Activated T-helper 1 cell treated with anti-CD3 and anti-CD28 coated beads, Interleukin-2, amount 50 U/mL, for 16 hours (primary cell): ENCODE data around the gene LYRM2.
A peak's percentile ranks its signal among the peaks of the same experiment; 100 is the strongest.
"Not testable (repeated sequence)": the region's sequence is repeated elsewhere in the genome, so short reads cannot be mapped to it uniquely, and the experiment has no call there.

Experiments
- DNase-seq, 2 donors: peaks; one replicate each; pipeline ENCODE4 v3.0.0-alpha.2; 2020; ENCODE audit warnings: low read depth in 1 of 2, low spot score in 1 of 2

Gene LYRM2

DNA sequence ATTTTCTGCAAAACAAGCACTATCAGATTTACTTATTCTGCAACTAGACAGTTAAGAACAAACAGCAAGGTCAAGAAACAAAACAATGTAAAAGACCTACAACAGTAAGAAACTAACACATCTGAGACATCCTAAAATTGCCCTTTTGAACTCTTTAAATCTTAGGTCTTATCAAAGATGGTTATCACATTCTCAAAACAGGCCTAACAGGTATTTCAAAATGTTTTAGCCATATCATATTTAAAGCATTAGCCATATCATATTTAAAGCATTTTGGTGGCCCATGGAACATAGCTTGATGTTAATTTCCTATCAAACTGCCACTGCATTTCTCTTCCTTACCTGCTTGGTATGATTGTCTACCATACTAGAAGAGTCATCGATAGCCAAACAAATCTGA is 11.1 kb upstream of the LYRM2 start:
- no peak for DNase-seq

- DNase-seq: no peak
Measured at GRCh38 chr6:89644864-89645263, 6.3 kb upstream of the LYRM2 start.

GRCh38 chr6:89643406-89643805 is 4.9 kb upstream of the LYRM2 start:
- DNase-seq: no peak

DNA sequence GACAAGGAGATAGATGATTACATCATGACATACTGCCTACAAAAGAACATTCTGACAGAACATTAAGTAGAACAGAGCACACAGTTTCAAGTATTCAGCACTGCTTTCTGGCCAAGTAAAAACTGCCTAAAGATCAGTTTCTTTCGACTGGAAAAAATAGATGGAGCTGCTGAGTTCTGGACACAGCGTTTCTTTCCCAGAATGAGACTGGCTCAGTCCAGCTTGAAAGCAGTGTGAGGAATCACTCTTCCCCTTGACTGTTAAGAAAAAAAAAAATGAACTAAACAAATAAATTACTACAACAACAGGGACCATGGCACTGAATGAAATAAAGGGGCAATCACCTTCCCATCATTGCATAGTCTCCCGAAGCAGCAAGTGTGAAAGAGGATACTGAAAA is 4.4 kb upstream of the LYRM2 start:
- DNase-seq: no peak

DNA sequence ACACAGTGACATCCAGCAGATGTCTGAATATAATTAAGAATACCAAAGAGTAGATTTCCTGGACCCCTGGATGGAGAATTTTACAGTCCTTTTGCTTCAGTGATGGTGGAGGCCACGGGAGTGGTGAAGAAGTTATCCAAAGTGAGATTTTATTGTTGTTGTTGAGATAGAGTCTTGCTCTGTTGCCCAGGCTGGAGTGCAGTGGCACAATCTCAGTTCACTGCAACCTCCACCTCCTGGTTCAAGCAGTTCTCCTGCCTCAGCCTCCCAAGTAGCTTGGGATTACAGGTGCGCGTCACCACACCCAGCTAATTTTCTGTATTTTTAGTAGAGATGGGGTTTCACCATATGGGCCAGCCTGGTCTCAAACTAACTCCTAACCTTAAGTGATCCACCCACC is 3.0 kb upstream of the LYRM2 start:
- DNase-seq: not testable (repeated sequence)

DNA sequence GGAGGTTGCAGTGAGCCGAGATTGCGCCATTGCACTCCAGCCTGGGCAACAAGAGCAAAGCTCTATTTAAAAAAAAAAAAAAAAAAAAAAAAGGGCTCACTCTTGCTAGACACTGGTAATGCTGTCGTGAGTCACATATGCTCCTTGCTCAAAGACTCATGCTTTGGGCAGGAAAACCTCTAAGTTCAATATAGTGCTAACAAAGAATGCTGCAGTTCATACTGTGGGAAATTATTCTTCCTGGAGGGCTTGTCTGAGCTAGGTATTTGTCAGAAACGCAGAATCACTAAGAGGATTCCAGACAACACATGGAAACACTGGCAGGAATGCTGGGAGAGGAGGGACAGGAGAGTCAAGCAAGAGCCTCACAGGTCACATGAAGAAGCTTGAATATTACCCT is 2.3 kb upstream of the LYRM2 start:
- DNase-seq: no peak

DNA sequence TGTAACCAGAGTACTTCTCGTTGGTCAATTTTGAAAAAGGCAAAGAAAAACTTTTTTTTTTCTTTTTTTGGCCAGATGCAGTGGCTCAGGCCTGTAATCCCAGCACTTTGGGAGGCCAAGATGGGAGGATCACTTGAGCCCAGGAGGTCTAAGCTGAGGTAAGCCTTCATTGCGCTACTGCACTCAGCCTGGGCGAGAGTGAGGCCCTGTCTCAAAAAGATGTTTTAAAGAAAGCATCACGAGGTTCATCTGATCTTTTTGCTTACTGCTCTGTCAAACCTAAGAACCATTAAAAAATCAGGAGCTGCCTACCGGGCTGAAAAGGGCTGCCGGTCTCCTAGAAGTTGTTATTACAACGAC is 607 bp downstream of the LYRM2 start:
- DNase-seq: no peak

DNA sequence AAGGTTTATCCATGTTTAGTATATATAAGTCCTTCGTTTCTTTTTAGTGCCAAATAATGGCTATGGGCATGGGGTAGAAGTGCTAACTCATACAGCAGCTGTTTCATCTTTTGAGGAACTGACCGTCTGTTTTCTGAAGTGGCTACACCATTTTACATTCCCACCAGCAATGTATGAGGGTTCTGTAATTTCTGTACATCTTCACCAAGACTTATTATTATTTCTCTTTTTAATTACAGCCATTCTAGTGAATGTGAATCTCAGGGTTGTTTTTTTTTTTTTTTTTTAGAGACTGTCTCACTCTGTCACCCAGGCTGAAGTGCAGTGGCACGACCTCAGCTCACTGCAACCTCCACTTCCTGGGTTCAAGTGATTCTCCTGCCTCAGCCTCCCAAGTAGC is 2.1 kb downstream of the LYRM2 start:
- not testable (repeated sequence) for DNase-seq

GRCh38 chr6:89630488-89630887 is 8.1 kb downstream of the LYRM2 start:
- DNase-seq: no peak

- DNase-seq: no peak
Measured at GRCh38 chr6:89623749-89624148, 14.8 kb downstream of the LYRM2 start.

- no peak for DNase-seq
Measured at GRCh38 chr6:89619567-89619966, 19.0 kb downstream of the LYRM2 start.

DNA sequence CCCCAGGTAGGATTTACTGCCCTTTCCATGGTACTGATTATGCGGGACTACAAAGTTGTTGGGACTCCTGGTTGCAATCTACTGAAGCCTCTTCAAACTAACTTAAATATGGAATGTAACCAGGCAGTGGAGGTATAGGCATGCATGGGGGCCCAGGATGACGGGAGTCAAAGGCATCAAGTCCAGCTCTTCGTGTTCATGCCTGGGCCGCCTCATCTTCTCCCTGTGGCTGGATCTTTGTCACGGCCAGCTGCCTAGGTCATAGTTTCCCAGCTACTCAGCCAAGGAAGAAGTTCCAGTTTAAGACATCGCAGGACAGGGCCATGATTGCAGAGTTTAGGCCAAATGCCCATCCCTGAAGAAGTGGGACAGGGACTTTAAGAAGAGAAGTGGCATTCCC is 20.5 kb downstream of the LYRM2 start:
- DNase-seq: no peak

- no peak for DNase-seq
Measured at GRCh38 chr6:89616531-89616930, 22.0 kb downstream of the LYRM2 start.

- no peak for DNase-seq
Measured at GRCh38 chr6:89615882-89616281, 22.7 kb downstream of the LYRM2 start.

DNA sequence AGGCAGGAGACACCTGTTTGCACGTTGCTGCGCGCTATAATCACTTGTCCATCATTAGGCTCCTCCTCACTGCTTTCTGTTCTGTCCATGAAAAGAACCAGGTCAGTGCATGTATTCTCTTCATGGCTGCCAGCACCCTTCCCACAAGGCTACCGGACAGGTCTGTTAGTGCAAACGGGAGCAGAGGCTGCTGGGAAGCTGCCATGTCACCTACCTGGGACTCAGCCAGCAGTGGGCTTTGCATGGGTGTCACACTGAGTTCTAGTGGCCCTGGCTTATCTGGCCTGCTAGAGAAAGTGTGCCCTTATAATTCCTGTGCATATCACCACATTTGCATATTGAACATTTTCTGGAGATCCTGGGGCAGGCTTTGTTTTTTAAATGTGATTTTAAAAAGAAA is 24.8 kb downstream of the LYRM2 start:
- DNase-seq: no peak

DNA sequence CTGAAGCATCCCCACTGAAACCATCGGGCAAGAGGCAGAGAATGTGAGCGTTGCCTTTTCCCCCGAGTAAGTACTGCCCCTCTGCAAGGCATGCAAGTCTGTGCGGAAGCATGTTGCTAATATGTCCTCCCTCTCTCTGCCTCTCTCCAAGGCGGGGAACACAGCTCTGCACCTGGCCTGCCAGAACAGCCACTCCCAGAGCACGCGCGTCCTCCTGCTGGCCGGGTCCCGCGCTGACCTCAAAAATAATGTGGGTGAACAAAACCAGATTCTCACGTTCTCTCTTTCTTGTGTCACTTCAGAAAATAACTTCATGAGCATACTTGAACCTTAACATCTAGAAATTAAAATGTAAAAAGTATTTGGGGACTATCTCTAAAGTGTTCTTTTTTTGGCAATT is 26.4 kb downstream of the LYRM2 start:
- no peak for DNase-seq

GRCh38 chr6:89611666-89612065 is 26.9 kb downstream of the LYRM2 start:
- no peak for DNase-seq

DNA sequence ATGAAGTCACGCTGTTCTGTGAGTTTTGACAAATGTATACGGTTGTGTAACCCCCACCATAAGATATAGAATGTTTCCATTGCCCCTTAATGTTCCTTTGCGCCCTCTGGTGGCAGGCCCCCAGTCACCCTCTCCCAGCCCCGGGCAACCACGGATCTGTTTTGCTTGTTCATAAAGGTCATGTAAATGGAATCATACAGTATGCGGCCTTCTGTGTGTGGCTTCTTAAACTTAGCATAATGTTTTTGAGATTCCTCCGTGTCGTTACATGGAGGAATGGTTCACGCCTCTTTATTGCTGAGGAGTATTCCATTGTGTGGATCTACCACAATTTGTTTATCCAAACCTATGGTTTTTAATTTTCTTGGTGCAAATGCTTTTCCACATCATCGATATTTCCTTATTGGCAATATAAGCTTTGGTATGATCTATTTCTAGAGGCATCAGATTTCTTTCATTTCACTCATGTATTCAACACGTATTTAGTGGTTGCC is 28.4 kb downstream of the LYRM2 start:
- peak; percentile 57 to 63 for DNase-seq

DNA sequence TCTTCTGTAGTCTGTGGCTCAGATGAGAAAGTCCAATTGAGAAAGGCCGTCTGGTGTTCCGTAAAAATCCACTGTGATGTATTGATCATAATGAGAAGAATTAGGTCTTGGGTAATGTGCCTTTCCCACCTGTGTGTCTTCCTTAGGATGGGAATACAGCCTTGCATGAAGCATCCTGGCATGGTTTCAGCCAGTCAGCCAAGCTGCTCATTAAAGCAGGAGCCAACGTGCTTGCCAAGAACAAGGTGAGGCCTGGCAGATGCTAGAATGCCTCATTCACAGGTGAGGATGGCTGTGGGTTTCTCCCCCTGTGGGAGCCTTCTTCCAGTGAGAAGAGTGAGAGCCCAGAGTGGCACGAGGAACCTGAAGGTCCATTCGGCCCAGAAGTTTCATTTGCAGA is 32.7 kb downstream of the LYRM2 start:
- DNase-seq: no peak

DNA sequence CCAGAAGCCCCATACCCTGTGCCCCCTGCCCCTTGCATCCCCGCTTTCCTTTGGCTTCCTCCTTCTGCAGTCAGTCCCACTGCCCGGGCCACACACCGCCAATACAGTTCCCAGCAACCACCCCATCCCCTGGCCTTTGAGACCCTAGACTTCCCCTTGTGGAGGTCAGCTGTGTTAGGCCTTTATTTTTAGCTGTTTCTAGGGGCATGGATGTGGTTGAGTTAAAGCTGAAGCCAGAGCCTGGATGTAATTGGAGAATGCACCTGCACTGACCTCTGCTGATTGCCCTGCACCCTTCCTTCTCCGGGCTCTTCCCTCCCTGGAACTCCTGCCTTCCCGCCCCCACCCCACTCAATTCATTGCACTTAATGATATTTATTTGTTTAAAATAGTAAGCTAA is 33.9 kb downstream of the LYRM2 start:
- no peak for DNase-seq

GRCh38 chr6:89602166-89602565 is 36.4 kb downstream of the LYRM2 start:
- DNase-seq: no peak

DNA sequence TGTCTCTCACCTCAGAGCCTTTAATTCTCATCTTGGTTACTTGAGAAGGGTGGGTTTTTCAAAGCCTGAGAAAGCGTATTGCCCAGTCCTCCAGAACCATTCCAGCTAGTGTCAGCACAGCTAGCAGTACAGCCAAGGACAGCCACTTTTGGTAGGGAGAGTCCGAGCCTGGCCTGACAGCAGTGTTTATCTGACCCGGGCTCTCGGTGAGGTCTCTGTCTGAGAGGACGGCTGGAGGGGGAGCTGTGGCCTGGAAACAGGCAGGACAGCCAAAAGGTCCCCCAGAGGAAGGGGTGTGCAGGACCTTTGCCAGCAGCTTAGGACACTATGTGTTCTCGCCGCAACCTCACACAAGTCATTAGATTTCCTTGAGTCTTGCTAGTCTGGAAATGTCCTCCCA is 38.8 kb downstream of the LYRM2 start:
- DNase-seq: no peak

- DNase-seq: no peak
Measured at GRCh38 chr6:89597988-89598387, 40.6 kb downstream of the LYRM2 start.

DNA sequence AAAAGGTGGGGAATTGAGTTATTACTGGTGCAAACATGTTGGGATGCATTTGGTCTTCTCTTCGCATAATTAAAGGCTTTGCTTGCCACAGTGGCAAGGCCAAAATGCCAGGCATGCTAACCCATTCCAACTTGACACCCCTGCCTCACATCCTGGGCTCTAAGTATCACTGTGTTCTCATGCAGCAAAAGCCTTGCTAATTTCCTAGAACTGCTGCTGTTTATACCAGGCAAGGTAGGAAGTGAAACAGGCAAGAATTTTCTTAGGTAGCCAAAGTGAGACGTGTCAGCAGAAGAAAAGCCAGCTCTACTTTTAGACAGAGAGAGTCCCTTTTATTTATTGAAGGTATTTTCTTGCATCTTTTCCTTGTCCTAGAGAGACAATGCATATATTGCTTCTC is 41.2 kb downstream of the LYRM2 start:
- no peak for DNase-seq
